Large intestine (tissue), 3 donors: ENCODE results near the gene RGS16. TPM values are rescaled to one million over a fixed set of nuclear protein-coding genes. Genes with fewer than 3 reads are reported as not detected.
A peak's percentile ranks its signal among the peaks of the same experiment; 100 is the strongest.

Experiments
- DNase-seq, 2 donors: peaks; one replicate each; pipeline versions ENCODE4 v3.0.0 to v3.0.0-alpha.2; 2013
- H3K27ac ChIP-seq: one replicate; pipeline ENCODE4 v1.5.1; 2013; ENCODE audit warnings: low read length
- H3K27me3 ChIP-seq: 2 replicates; pipeline ENCODE4 v1.6.1; 2013; ENCODE audit warnings: low read length; ENCODE audit not compliant: control insufficient read depth, insufficient read depth
- H3K36me3 ChIP-seq: 2 replicates; pipeline ENCODE4 v1.6.1; 2013; ENCODE audit warnings: low read length; ENCODE audit not compliant: control insufficient read depth, insufficient read depth
- H3K4me1 ChIP-seq: one replicate; pipeline ENCODE4 v1.6.1; 2013; ENCODE audit warnings: low read length; ENCODE audit not compliant: control insufficient read depth, insufficient read depth
- H3K4me3 ChIP-seq: one replicate; pipeline ENCODE4 v1.5.1; 2013; ENCODE audit warnings: low read length
- H3K9me3 ChIP-seq: one replicate; pipeline ENCODE4 v1.6.1; 2013; ENCODE audit warnings: mild to moderate bottlenecking, low read depth, low read length, moderate library complexity; ENCODE audit not compliant: control insufficient read depth
- WGBS: methylation state at CpG from one replicate; pipeline ENCODE4 v1.1.5; 2013; ENCODE audit warnings: low lambda C conversion rate; ENCODE audit not compliant: insufficient coverage; 5-methylcytosine and 5-hydroxymethylcytosine counted together
- polyA plus RNA-seq: library from polyadenylated mRNA; unstranded; fragments of 120-200 nt; gene quantifications from one replicate; pipeline ENCODE4 v1.2.1, GENCODE V29; 2013

Gene RGS16
- polyA plus RNA-seq, 1 donor: 2.3 TPM

- DNase-seq: no peak
- H3K36me3 ChIP-seq: no peaks in the 10 kb centered on the region
- H3K27me3 ChIP-seq: peaks cover 18% of the 10 kb centered on the region
- no CpG with 5 or more reads among the region's 17 CpGs for WGBS
- no peak overlapping the region for H3K4me3 ChIP-seq
- H3K4me1 ChIP-seq: peaks cover 11% of the 10 kb centered on the region
- no peak overlapping the region for H3K27ac ChIP-seq
- H3K9me3 ChIP-seq: no peaks in the 10 kb centered on the region
Measured at GRCh38 chr1:182600036-182600713, 4.0 kb downstream of the RGS16 start.

- no peak for DNase-seq
- WGBS: no CpG with 5 or more reads among the region's 6 CpGs
- Histone ChIP-seq H3K36me3 (no peaks in the 10 kb centered on the region), H3K4me1 (peaks cover 7% of the 10 kb centered on the region), H3K4me3 (no peak overlapping the region), H3K27ac (no peak overlapping the region), H3K9me3 (no peaks in the 10 kb centered on the region), H3K27me3 (peaks cover 13% of the 10 kb centered on the region)
Measured at GRCh38 chr1:182599339-182599738, 4.8 kb downstream of the RGS16 start.

- no peak overlapping the region for H3K27ac ChIP-seq
- no peak for DNase-seq
- no peaks in the 10 kb centered on the region for H3K9me3 ChIP-seq
- H3K4me1 ChIP-seq: no peaks in the 10 kb centered on the region
- H3K36me3 ChIP-seq: no peaks in the 10 kb centered on the region
- no CpG with 5 or more reads among the region's 5 CpGs for WGBS
- H3K4me3 ChIP-seq: no peak overlapping the region
- H3K27me3 ChIP-seq: peaks cover 5% of the 10 kb centered on the region
Measured at GRCh38 chr1:182598296-182598695, 5.9 kb downstream of the RGS16 start.

- no peaks in the 10 kb centered on the region for H3K4me1 ChIP-seq
Measured at GRCh38 chr1:182596934-182597333, 7.3 kb downstream of the RGS16 start.

GRCh38 chr1:182595641-182596240 is 8.4 kb downstream of the RGS16 start:
- WGBS: 100% methylated on average over 1 of the region's 4 CpGs
- Histone ChIP-seq H3K27me3 (no peaks in the 10 kb centered on the region), H3K27ac (no peak overlapping the region), H3K36me3 (no peaks in the 10 kb centered on the region), H3K4me3 (no peak overlapping the region), H3K4me1 (no peaks in the 10 kb centered on the region), H3K9me3 (no peaks in the 10 kb centered on the region)
- peak in 1 of 2 donors; percentile 35 for DNase-seq

More at GRCh38 chr1:182596934-182597333, 7.3 kb downstream of the RGS16 start:
- H3K36me3 ChIP-seq: no peaks in the 10 kb centered on the region
- WGBS: 80% methylated on average over 2 of the region's 6 CpGs
- no peak for DNase-seq
- no peaks in the 10 kb centered on the region for H3K9me3 ChIP-seq
- H3K27me3 ChIP-seq: no peaks in the 10 kb centered on the region
- H3K4me3 ChIP-seq: no peak overlapping the region
- H3K27ac ChIP-seq: no peak overlapping the region

GRCh38 chr1:182589931-182590330 is 14.3 kb downstream of the RGS16 start:
- peaks cover 4% of the 10 kb centered on the region for H3K36me3 ChIP-seq
- no peak for DNase-seq
- no peaks in the 10 kb centered on the region for H3K4me1 ChIP-seq
- WGBS: no CpG with 5 or more reads among the region's 5 CpGs
- H3K27me3 ChIP-seq: no peaks in the 10 kb centered on the region
- H3K9me3 ChIP-seq: no peaks in the 10 kb centered on the region
- H3K4me3 ChIP-seq: no peak overlapping the region
- H3K27ac ChIP-seq: no peak overlapping the region

- WGBS: no CpG with 5 or more reads among the region's 3 CpGs
- H3K4me3 ChIP-seq: no peak overlapping the region
Measured at GRCh38 chr1:182589520-182589919, 14.7 kb downstream of the RGS16 start.

GRCh38 chr1:182588500-182589396 is 15.4 kb downstream of the RGS16 start, which contains the start of gene RNASEL:
Gene RNASEL (minus strand): TSS chr1:182589256. CDS start chr1:182586806, 2,450 bp downstream.
- Histone ChIP-seq H3K9me3 (no peaks in the 10 kb centered on the region), H3K36me3 (peaks cover 4% of the 10 kb centered on the region), H3K4me1 (no peaks in the 10 kb centered on the region), H3K27ac (peak within 1 kb of the TSS; percentile 98), H3K27me3 (no peaks in the 10 kb centered on the region), H3K4me3 (peak within 1 kb of the TSS; percentile 72)
- WGBS: 0% methylated on average over 3 of the region's 20 CpGs
- peak; percentile 83 to 90 for DNase-seq

More at GRCh38 chr1:182589520-182589919, 14.7 kb downstream of the RGS16 start:
- Histone ChIP-seq H3K27me3 (no peaks in the 10 kb centered on the region), H3K9me3 (no peaks in the 10 kb centered on the region), H3K4me1 (no peaks in the 10 kb centered on the region), H3K27ac (peak overlapping the region; percentile 98), H3K36me3 (peaks cover 4% of the 10 kb centered on the region)
- DNase-seq: no peak

- peaks cover 11% of the 10 kb centered on the region for H3K36me3 ChIP-seq
- H3K4me1 ChIP-seq: no peaks in the 10 kb centered on the region
- no peaks in the 10 kb centered on the region for H3K9me3 ChIP-seq
- WGBS: 100% methylated on average over 1 of the region's 4 CpGs
- peak in 1 of 2 donors; percentile 72 for DNase-seq
- peak overlapping the region; percentile 98 for H3K27ac ChIP-seq
- peak overlapping the region; percentile 72 for H3K4me3 ChIP-seq
- no peaks in the 10 kb centered on the region for H3K27me3 ChIP-seq
Measured at GRCh38 chr1:182587666-182588499, 16.3 kb downstream of the RGS16 start.
